GM12865 (cell line): ENCODE results near the gene PPFIA2.

ENCODE experiments used
- DNase-seq: peaks from one replicate; pipeline ENCODE4 v3.0.0; 2010; ENCODE audit warnings: low read depth
- H3K4me3 ChIP-seq: 2 replicates; pipeline ENCODE4 v1.5.1; 2011; ENCODE audit warnings: mild to moderate bottlenecking, low read depth, low read length, control low read depth
- TF ChIP-seq, protein P1 (sequence below): IDR thresholded peaks from 2 replicates; pipeline ENCODE4 v1.5.1; 2011; ENCODE audit warnings: low read length, control low read depth, low read depth, inconsistent platforms; ENCODE audit not compliant: insufficient read depth; ENCODE audit errors: missing control alignments

PPFIA2 gene

DNA sequence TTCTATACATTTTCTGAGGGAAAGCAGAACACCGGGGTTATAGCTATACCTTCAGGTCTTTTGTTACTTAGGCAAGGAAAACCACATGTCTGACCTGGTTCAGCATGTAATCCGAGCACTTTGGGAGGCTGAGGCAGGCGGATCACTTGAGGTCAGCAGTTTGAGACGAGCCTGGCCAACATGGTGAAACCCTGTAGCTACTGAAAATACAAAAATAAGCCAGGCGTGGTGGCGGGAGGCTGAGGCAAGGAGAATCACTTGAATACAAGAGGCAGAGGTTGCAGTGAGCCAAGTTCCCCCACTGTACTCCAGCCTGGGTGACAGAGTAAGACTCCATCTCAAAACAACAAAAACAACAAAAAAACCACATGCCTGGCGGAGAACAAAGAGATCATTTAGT lies 503.7 kb downstream of the PPFIA2 start:
- TF ChIP-seq, protein P1, sequence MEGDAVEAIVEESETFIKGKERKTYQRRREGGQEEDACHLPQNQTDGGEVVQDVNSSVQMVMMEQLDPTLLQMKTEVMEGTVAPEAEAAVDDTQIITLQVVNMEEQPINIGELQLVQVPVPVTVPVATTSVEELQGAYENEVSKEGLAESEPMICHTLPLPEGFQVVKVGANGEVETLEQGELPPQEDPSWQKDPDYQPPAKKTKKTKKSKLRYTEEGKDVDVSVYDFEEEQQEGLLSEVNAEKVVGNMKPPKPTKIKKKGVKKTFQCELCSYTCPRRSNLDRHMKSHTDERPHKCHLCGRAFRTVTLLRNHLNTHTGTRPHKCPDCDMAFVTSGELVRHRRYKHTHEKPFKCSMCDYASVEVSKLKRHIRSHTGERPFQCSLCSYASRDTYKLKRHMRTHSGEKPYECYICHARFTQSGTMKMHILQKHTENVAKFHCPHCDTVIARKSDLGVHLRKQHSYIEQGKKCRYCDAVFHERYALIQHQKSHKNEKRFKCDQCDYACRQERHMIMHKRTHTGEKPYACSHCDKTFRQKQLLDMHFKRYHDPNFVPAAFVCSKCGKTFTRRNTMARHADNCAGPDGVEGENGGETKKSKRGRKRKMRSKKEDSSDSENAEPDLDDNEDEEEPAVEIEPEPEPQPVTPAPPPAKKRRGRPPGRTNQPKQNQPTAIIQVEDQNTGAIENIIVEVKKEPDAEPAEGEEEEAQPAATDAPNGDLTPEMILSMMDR = no peak
- DNase-seq = no peak

DNA sequence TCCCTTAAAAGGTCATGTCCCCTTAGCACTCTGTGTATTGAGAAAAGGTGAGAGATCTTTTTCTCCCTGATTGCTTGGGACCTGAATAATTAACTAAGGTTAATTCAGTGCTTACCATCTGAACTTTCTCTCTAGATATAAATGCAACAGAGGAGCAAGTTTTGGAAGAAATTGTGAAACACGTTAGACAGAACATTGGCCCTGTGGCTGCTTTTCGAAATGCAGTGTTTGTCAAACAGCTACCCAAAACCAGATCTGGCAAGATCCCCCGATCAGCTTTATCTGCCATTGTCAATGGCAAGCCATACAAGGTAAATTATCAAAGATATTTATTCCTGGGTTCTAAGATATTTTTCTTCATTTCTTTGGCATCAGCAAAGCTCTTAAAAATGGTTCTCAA lies 505.8 kb downstream of the PPFIA2 start:
- TF ChIP-seq, protein P1 = no peak
- no peak for DNase-seq
- no peak overlapping the region for H3K4me3 ChIP-seq

More for the DNA sequence above, 503.7 kb downstream of the PPFIA2 start:
- no peak overlapping the region for H3K4me3 ChIP-seq

GRCh38 chr12:81252228-81252627 lies 506.9 kb downstream of the PPFIA2 start:
- no peak overlapping the region for H3K4me3 ChIP-seq
- TF ChIP-seq, protein P1 = no peak
- DNase-seq = no peak

DNA sequence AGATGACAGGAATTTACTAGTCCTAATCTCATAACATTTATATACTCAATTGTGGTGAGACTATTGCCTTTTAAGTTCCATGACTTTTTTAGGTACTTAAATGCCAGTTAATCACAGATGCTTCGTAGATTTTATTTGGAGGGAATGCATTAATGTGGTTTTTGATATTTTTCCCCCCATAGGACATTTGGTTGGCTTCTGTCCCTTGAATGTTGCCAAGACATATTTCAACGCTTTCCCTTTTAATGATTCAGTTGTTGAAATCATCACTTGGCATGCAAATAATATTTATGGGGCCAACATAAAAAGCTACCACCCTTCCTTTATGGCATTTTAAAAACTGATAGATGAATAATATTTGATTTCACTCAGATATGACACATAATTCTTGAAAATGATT lies 509.2 kb downstream of the PPFIA2 start:
- TF ChIP-seq, protein P1 = no peak
- H3K4me3 ChIP-seq = no peak overlapping the region
- DNase-seq = no peak

- TF ChIP-seq, protein P1 = no peak
- DNase-seq = no peak
- H3K4me3 ChIP-seq = no peak overlapping the region
These were observed 513.1 kb downstream of the PPFIA2 start for GRCh38 chr12:81245907-81246570.

DNA sequence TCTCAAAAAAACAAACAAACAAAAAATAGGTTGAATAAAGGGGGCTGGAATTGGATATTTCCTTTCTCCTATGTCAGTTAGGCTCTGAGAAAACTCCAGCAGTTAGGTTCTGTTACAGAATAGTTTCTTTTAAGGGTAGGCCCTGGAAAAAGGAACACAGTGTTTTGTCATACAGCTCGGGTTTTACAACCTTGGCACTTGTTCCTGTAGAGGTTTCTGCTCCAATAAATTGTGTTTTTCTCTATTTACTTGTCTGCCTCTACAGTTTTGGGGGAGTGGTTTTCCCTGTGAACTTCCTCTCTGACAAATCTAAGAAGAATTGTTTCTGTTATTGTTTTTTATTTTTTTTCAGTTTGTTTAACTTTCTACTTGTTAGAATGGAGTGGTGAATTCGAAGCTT lies 513.7 kb downstream of the PPFIA2 start:
- TF ChIP-seq, protein P1 = no peak
- DNase-seq = no peak
- H3K4me3 ChIP-seq = no peak overlapping the region
